Activated CD8-positive, alpha-beta T cell treated with anti-CD3 and anti-CD28 coated beads, Interleukin-2, amount 10 ng/mL, durations not matched to agents 7 days and 5 days (primary cell): ENCODE measurements around the gene TBC1D16. TPM values are rescaled to one million over a fixed set of nuclear protein-coding genes. Genes with fewer than 3 reads are reported as not detected.
A peak's percentile ranks its signal among the peaks of the same experiment; 100 is the strongest.

Experiments used
- ATAC-seq: fragments of 150-1000 bp; cut with Tn5 transposase; one replicate; pipeline ENCODE4 v1.10.0; 2021; ENCODE audit warnings: moderate library complexity
- CTCF ChIA-PET: fragments of 350-600 bp; sonication (Branson Sonifier 250); formaldehyde crosslinking; loops from one replicate; lab custom pipeline; 2021; ENCODE audit warnings: antibody characterized with exemption; lab: Charles Lee
- POLR2A ChIA-PET: fragments of 350-600 bp; sonication (Branson Sonifier 250); formaldehyde crosslinking; loops from one replicate; lab custom pipeline; 2021; ENCODE audit warnings: antibody characterized with exemption; lab: Charles Lee
- DNase-seq: peaks from one replicate; pipeline ENCODE4 v3.0.0-alpha.2; 2020
- H3K27ac Mint-ChIP-seq: one replicate; pipeline ENCODE4 v1.8.0; 2021; ENCODE audit warnings: mild to moderate bottlenecking, mixed read lengths
- H3K27me3 Mint-ChIP-seq: one replicate; pipeline ENCODE4 v1.8.0; 2021; ENCODE audit warnings: low read depth, mixed read lengths
- H3K36me3 Mint-ChIP-seq: one replicate; pipeline ENCODE4 v1.8.0; 2021; ENCODE audit warnings: low read depth, mixed read lengths
- H3K4me1 Mint-ChIP-seq: one replicate; pipeline ENCODE4 v1.8.0; 2021; ENCODE audit warnings: low read depth, mixed read lengths
- H3K4me3 Mint-ChIP-seq: one replicate; pipeline ENCODE4 v1.8.0; 2021; ENCODE audit warnings: mild to moderate bottlenecking, mixed read lengths
- H3K9me3 Mint-ChIP-seq: one replicate; pipeline ENCODE4 v1.8.0; 2022; ENCODE audit warnings: mixed read lengths; ENCODE audit not compliant: insufficient read depth
- total RNA-seq, 2 experiments: library from RNA; stranded (reverse); gene quantifications; one replicate each; pipeline ENCODE4 v1.2.3, GENCODE V29; 2021

TBC1D16 gene
- total RNA-seq, 2 experiments from 2014 or later = 1.3 to 2.1 TPM

- DNase-seq (peak; percentile 51), ATAC-seq (peak; percentile 60)
- H3K4me3 Mint-ChIP-seq = peak overlapping the region; percentile 28
- ChIA-PET POLR2A (no interaction called here), CTCF (no interaction called here)
- no peaks in the 10 kb centered on the region for H3K36me3 Mint-ChIP-seq
- H3K27me3 Mint-ChIP-seq = peaks cover 2% of the 10 kb centered on the region
- H3K27ac Mint-ChIP-seq = peak overlapping the region; percentile 68
- H3K9me3 Mint-ChIP-seq = no peaks in the 10 kb centered on the region
- H3K4me1 Mint-ChIP-seq = peaks cover 39% of the 10 kb centered on the region
Measured at GRCh38 chr17:79921411-79922115, 114.1 kb downstream of the TBC1D16 start.

GRCh38 chr17:79920751-79921410, 114.8 kb downstream of the TBC1D16 start:
- Mint-ChIP-seq H3K4me3 (no peak overlapping the region), H3K9me3 (no peaks in the 10 kb centered on the region), H3K4me1 (peaks cover 34% of the 10 kb centered on the region), H3K27ac (peak overlapping the region; percentile 68), H3K36me3 (no peaks in the 10 kb centered on the region), H3K27me3 (peaks cover 2% of the 10 kb centered on the region)
- ChIA-PET POLR2A (no interaction called here), CTCF (no interaction called here)
- no peak for DNase-seq
- ATAC-seq = no peak

GRCh38 chr17:79919862-79920720, 115.6 kb downstream of the TBC1D16 start:
- Mint-ChIP-seq H3K27me3 (peaks cover 2% of the 10 kb centered on the region), H3K4me1 (peaks cover 28% of the 10 kb centered on the region), H3K4me3 (no peak overlapping the region), H3K9me3 (no peaks in the 10 kb centered on the region), H3K36me3 (no peaks in the 10 kb centered on the region), H3K27ac (no peak overlapping the region)
- ChIA-PET POLR2A (interaction anchor here (0.7 kb wide), 1 partner anchor 184 kb away, joined by 3 read pairs; no protein-coding TSS in a partner anchor), CTCF (no interaction called here)
- DNase-seq (no peak), ATAC-seq (no peak)

- ATAC-seq = no peak
- no peak for DNase-seq
- no peak overlapping the region for H3K4me3 Mint-ChIP-seq
- H3K27me3 Mint-ChIP-seq = peaks cover 2% of the 10 kb centered on the region
- ChIA-PET POLR2A (interaction anchor here (0.7 kb wide), 1 partner anchor 185 kb away, joined by 3 read pairs; no protein-coding TSS in a partner anchor), CTCF (no interaction called here)
- H3K4me1 Mint-ChIP-seq = peaks cover 18% of the 10 kb centered on the region
- H3K36me3 Mint-ChIP-seq = no peaks in the 10 kb centered on the region
- H3K27ac Mint-ChIP-seq = no peak overlapping the region
- no peaks in the 10 kb centered on the region for H3K9me3 Mint-ChIP-seq
Measured at GRCh38 chr17:79919164-79919585, 116.5 kb downstream of the TBC1D16 start.

GRCh38 chr17:79918581-79919163, 117.0 kb downstream of the TBC1D16 start:
- Mint-ChIP-seq H3K4me3 (no peak overlapping the region), H3K4me1 (peaks cover 15% of the 10 kb centered on the region), H3K9me3 (no peaks in the 10 kb centered on the region), H3K27me3 (peaks cover 2% of the 10 kb centered on the region), H3K36me3 (no peaks in the 10 kb centered on the region), H3K27ac (no peak overlapping the region)
- ChIA-PET POLR2A (no interaction called here), CTCF (interaction anchor here (0.6 kb wide), 1 partner anchor 176 kb away, joined by 3 read pairs; no protein-coding TSS in a partner anchor)
- no peak for DNase-seq
- no peak for ATAC-seq

- H3K27ac Mint-ChIP-seq = no peak overlapping the region
- no peak for ATAC-seq
- POLR2A ChIA-PET = no interaction called here
Measured at GRCh38 chr17:79917902-79918484, 117.7 kb downstream of the TBC1D16 start.

GRCh38 chr17:79916991-79917901, 118.4 kb downstream of the TBC1D16 start:
- peaks cover 13% of the 10 kb centered on the region for H3K4me1 Mint-ChIP-seq
- H3K27ac Mint-ChIP-seq = no peak overlapping the region
- POLR2A ChIA-PET = no interaction called here
- no peaks in the 10 kb centered on the region for H3K9me3 Mint-ChIP-seq
- CTCF ChIA-PET = interaction anchor here (0.8 to 1.4 kb wide), 3 partner anchors 53 to 72 kb away, joined by 4 to 5 read pairs (median 4); no protein-coding TSS in a partner anchor
- H3K36me3 Mint-ChIP-seq = no peaks in the 10 kb centered on the region
- H3K27me3 Mint-ChIP-seq = peaks cover 2% of the 10 kb centered on the region
- no peak for ATAC-seq
- DNase-seq = no peak
- H3K4me3 Mint-ChIP-seq = no peak overlapping the region

More at GRCh38 chr17:79917902-79918484, 117.7 kb downstream of the TBC1D16 start:
- no peak overlapping the region for H3K4me3 Mint-ChIP-seq
- CTCF ChIA-PET = interaction anchor here (0.6 kb wide), 1 partner anchor 175 kb away, joined by 3 read pairs; no protein-coding TSS in a partner anchor
- peaks cover 15% of the 10 kb centered on the region for H3K4me1 Mint-ChIP-seq
- H3K36me3 Mint-ChIP-seq = no peaks in the 10 kb centered on the region
- H3K27me3 Mint-ChIP-seq = peaks cover 2% of the 10 kb centered on the region
- no peak for DNase-seq
- H3K9me3 Mint-ChIP-seq = no peaks in the 10 kb centered on the region

GRCh38 chr17:79916506-79916905, 119.2 kb downstream of the TBC1D16 start:
- Mint-ChIP-seq H3K27ac (no peak overlapping the region), H3K9me3 (no peaks in the 10 kb centered on the region), H3K4me1 (peaks cover 6% of the 10 kb centered on the region), H3K36me3 (no peaks in the 10 kb centered on the region), H3K27me3 (peaks cover 2% of the 10 kb centered on the region), H3K4me3 (no peak overlapping the region)
- ChIA-PET POLR2A (interaction anchor here (1.4 kb wide), 1 partner anchor 26 kb away, joined by 3 read pairs; no protein-coding TSS in a partner anchor), CTCF (interaction anchor here (0.8 to 1.5 kb wide), 5 partner anchors 54 to 127 kb away, joined by 4 to 6 read pairs (median 4); no protein-coding TSS in a partner anchor)
- ATAC-seq (no peak), DNase-seq (no peak)

GRCh38 chr17:79915850-79916430, 119.7 kb downstream of the TBC1D16 start:
- no peak overlapping the region for H3K4me3 Mint-ChIP-seq
- no peaks in the 10 kb centered on the region for H3K36me3 Mint-ChIP-seq
- ChIA-PET POLR2A (interaction anchor here (1.4 kb wide), 1 partner anchor 26 kb away, joined by 3 read pairs; no protein-coding TSS in a partner anchor), CTCF (interaction anchor here (0.7 to 1.5 kb wide), 5 partner anchors 13 to 170 kb away, joined by 3 to 6 read pairs (median 4); no protein-coding TSS in a partner anchor)
- no peaks in the 10 kb centered on the region for H3K9me3 Mint-ChIP-seq
- no peak for DNase-seq
- peaks cover 4% of the 10 kb centered on the region for H3K4me1 Mint-ChIP-seq
- peaks cover 2% of the 10 kb centered on the region for H3K27me3 Mint-ChIP-seq
- ATAC-seq = no peak
- H3K27ac Mint-ChIP-seq = no peak overlapping the region
